ENCODE data around the gene OVCH2.

- TF ChIP-seq CTCF (IDR thresholded peaks at IDR 0.05) (no peak), POLR2A (IDR thresholded peaks at IDR 0.05) (no peak), POLR2AphosphoS5 (IDR thresholded peaks at IDR 0.05) (no peak)
Observed at GRCh38 chr11:7651700-7652099, 54.6 kb downstream of the OVCH2 start.
